GM18526 (cell line): ENCODE results near the gene GAS7.

Source experiments
- POLR2A ChIP-seq: IDR thresholded peaks from 3 replicates; pipeline ENCODE4 v1.6.1; 2011; ENCODE audit not compliant: insufficient read length; ENCODE audit errors: extremely low read depth

Gene GAS7

GRCh38 chr17:9922012-9922848, 276.2 kb downstream of the GAS7 start:
- no peak for TF ChIP-seq POLR2A

- no peak for TF ChIP-seq POLR2A
Observed at GRCh38 chr17:9918804-9919352, 279.5 kb downstream of the GAS7 start.

- no peak for TF ChIP-seq POLR2A
Observed at GRCh38 chr17:9918352-9918751, 280.1 kb downstream of the GAS7 start.

GRCh38 chr17:9917801-9918200, 280.6 kb downstream of the GAS7 start:
- TF ChIP-seq POLR2A, result no peak

- TF ChIP-seq POLR2A, result no peak
Observed at GRCh38 chr17:9917131-9917530, 281.3 kb downstream of the GAS7 start.

- no peak for TF ChIP-seq POLR2A
Observed at GRCh38 chr17:9916108-9916507, 282.3 kb downstream of the GAS7 start.

GRCh38 chr17:9913476-9913875, 284.9 kb downstream of the GAS7 start:
- no peak for TF ChIP-seq POLR2A

GRCh38 chr17:9912121-9913099, 286.0 kb downstream of the GAS7 start:
- TF ChIP-seq POLR2A, result no peak

- TF ChIP-seq POLR2A, result no peak
Observed at GRCh38 chr17:9911089-9911488, 287.3 kb downstream of the GAS7 start.

GRCh38 chr17:9908649-9909042, 289.8 kb downstream of the GAS7 start:
- no peak for TF ChIP-seq POLR2A

GRCh38 chr17:9907883-9908648, 290.3 kb downstream of the GAS7 start:
- no peak for TF ChIP-seq POLR2A

- no peak for TF ChIP-seq POLR2A
Observed at GRCh38 chr17:9907131-9907530, 291.3 kb downstream of the GAS7 start.

GRCh38 chr17:9906616-9907015, 291.8 kb downstream of the GAS7 start:
- no peak for TF ChIP-seq POLR2A

- no peak for TF ChIP-seq POLR2A
Observed at GRCh38 chr17:9905902-9906301, 292.5 kb downstream of the GAS7 start.

- TF ChIP-seq POLR2A, result no peak
Observed at GRCh38 chr17:9905078-9905415, 293.4 kb downstream of the GAS7 start, which contains the start of gene RCVRN. Gene RCVRN (minus strand): TSS chr17:9905271. CDS start chr17:9905180, 91 bp downstream.

- TF ChIP-seq POLR2A, result no peak
Observed at GRCh38 chr17:9904277-9905077, 293.9 kb downstream of the GAS7 start.
